Transverse colon (tissue), 4 donors: ENCODE measurements around the gene CDC42BPB.

Source experiments
- EP300 ChIP-seq: sonication (generic); formaldehyde crosslinking; IDR thresholded peaks from one replicate; pipeline ENCODE4 v1.6.1; 2017; ENCODE audit warnings: antibody characterized with exemption, low read depth
- POLR2A ChIP-seq: fragments of 450-650 bp; IDR thresholded peaks from one replicate; pipeline ENCODE4 v1.6.1; 2016; ENCODE audit warnings: antibody characterized with exemption, mild to moderate bottlenecking, moderate library complexity
- POLR2AphosphoS5 ChIP-seq, 3 donors: sonication (generic); formaldehyde crosslinking; IDR thresholded peaks; one replicate each; pipeline ENCODE4 v1.6.1; 2016; ENCODE audit warnings: antibody characterized with exemption in 3 of 3
- TF ChIP-seq, protein P1 (sequence below), 5 experiments: fragments of 200-600 bp in 3 of 5; fragments of 450-650 bp in 2 of 5; sonication (generic) in 3 of 5; IDR thresholded peaks; 1 replicate in 2 of 5; 2 replicates in 3 of 5; pipeline ENCODE4 v1.5.1; 2016 to 2017; ENCODE audit warnings: antibody characterized with exemption in 5 of 5, inconsistent platforms in 3 of 5, mild to moderate bottlenecking in 2 of 5, moderate library complexity in 1 of 5

GRCh38 chr14:103008768-103009357 lies 48.5 kb downstream of the CDC42BPB start:
- TF ChIP-seq, protein P1, sequence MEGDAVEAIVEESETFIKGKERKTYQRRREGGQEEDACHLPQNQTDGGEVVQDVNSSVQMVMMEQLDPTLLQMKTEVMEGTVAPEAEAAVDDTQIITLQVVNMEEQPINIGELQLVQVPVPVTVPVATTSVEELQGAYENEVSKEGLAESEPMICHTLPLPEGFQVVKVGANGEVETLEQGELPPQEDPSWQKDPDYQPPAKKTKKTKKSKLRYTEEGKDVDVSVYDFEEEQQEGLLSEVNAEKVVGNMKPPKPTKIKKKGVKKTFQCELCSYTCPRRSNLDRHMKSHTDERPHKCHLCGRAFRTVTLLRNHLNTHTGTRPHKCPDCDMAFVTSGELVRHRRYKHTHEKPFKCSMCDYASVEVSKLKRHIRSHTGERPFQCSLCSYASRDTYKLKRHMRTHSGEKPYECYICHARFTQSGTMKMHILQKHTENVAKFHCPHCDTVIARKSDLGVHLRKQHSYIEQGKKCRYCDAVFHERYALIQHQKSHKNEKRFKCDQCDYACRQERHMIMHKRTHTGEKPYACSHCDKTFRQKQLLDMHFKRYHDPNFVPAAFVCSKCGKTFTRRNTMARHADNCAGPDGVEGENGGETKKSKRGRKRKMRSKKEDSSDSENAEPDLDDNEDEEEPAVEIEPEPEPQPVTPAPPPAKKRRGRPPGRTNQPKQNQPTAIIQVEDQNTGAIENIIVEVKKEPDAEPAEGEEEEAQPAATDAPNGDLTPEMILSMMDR (IDR thresholded peaks at IDR 0.05), result no peak
- TF ChIP-seq POLR2AphosphoS5 (IDR thresholded peaks at IDR 0.05) (no peak), EP300 (no peak), POLR2A (no peak)
